ENCODE data around the gene VSIG4. TPM values are rescaled to one million over a fixed set of nuclear protein-coding genes. Genes with fewer than 3 reads are reported as not detected.

VSIG4 gene
- total RNA-seq, 1 donor from 2014 or later: 569 TPM

DNA sequence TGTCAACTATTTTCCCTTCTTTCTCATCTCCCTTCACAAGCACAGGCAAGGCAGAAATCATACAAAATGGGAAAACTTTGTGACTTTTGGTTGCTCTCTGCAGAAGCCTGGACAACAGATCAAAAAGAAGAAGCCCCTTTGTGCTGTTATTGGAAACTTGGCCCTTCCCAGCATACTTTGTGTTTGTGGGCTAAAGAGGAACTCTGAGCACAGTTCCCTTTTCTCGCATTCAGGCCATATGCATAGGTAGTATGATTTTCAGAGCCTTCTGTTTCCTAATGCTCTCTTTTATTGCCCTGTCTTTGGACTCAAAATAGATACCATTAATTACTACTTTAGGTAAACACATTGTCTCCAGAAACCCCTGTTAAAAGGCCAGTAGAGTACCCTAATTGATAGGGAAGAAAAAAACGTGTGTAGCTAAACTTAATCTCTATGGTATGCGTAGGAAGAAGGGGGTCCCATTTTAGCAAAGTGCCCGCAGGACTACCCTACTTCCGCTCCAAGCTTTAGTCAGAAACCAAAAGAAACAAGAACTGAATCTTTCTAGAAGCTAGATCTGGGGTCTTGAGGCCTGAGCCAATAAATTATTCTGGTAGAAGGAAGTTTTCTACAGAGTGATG lies 26.6 kb downstream of the VSIG4 start:
- Histone ChIP-seq H3K36me3 (no peaks in the 10 kb centered on the region), H3K27me3 (ENCODE audit: low read depth) (no peaks in the 10 kb centered on the region), H3K4me3 (no peak overlapping the region), H3K27ac (peak overlapping the region; percentile 66), H3K4me1 (no peaks in the 10 kb centered on the region), H3K9me3 (no peaks in the 10 kb centered on the region)
- no peak for TF ChIP-seq CTCF (IDR thresholded peaks at IDR 0.05)
- ATAC-seq (peak; percentile 51 to 55), DNase-seq (no peak)
- intact Hi-C loops (cut with DNase I): no loop called here

DNA sequence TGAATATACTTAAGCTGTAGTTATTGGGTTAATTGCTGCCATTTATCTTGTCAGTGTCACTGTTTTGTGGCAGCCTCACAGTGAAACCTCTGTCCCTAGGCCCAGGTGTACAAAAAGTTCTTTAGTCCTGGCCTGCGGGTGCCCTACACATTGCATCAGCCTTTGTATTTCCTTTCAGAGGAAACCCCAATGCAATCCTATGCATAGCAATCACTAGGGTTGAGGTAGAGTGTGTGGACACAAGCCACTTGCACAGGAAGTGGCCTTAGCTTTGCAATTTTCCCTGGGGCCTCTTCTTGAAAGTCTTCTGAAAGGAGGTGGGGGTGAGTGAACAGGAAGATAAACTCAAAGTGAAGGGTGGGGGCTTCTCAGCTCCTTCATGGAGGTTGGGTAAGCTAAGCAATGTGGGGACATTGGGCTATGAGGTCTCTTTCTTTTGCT lies 27.8 kb downstream of the VSIG4 start:
- H3K4me1 ChIP-seq: no peaks in the 10 kb centered on the region
- H3K27me3 ChIP-seq (ENCODE audit: low read depth): no peaks in the 10 kb centered on the region
- DNase-seq: no peak
- ATAC-seq: peak; percentile 46 to 74
- no peak for TF ChIP-seq CTCF (IDR thresholded peaks at IDR 0.05)
- no peak overlapping the region for H3K4me3 ChIP-seq
- peak overlapping the region; percentile 36 for H3K27ac ChIP-seq
- H3K36me3 ChIP-seq: no peaks in the 10 kb centered on the region
- intact Hi-C loops (cut with DNase I): no loop called here
- H3K9me3 ChIP-seq: no peaks in the 10 kb centered on the region

- Histone ChIP-seq H3K9me3 (no peaks in the 10 kb centered on the region), H3K36me3 (no peaks in the 10 kb centered on the region), H3K4me1 (peaks cover 8% of the 10 kb centered on the region), H3K4me3 (no peak overlapping the region), H3K27ac (no peak overlapping the region), H3K27me3 (ENCODE audit: low read depth) (no peaks in the 10 kb centered on the region)
- ATAC-seq (no peak), DNase-seq (no peak)
- TF ChIP-seq CTCF (IDR thresholded peaks at IDR 0.05): no peak
- intact Hi-C loops (cut with DNase I): no loop called here
Measured at GRCh38 chrX:66009231-66009845, 30.5 kb downstream of the VSIG4 start.

- Histone ChIP-seq H3K27ac (no peak overlapping the region), H3K36me3 (no peaks in the 10 kb centered on the region), H3K4me1 (peaks cover 8% of the 10 kb centered on the region), H3K4me3 (no peak overlapping the region), H3K27me3 (ENCODE audit: low read depth) (no peaks in the 10 kb centered on the region), H3K9me3 (no peaks in the 10 kb centered on the region)
- intact Hi-C loops (cut with DNase I): no loop called here
- DNase-seq (no peak), ATAC-seq (no peak)
- TF ChIP-seq CTCF (IDR thresholded peaks at IDR 0.05): no peak
Measured at GRCh38 chrX:66008328-66008970, 31.4 kb downstream of the VSIG4 start.

GRCh38 chrX:66007851-66008250 lies 32.0 kb downstream of the VSIG4 start:
- H3K27me3 ChIP-seq (ENCODE audit: low read depth): no peaks in the 10 kb centered on the region
- no peak for TF ChIP-seq CTCF (IDR thresholded peaks at IDR 0.05)
- DNase-seq: no peak
- H3K36me3 ChIP-seq: no peaks in the 10 kb centered on the region
- H3K4me3 ChIP-seq: no peak overlapping the region
- intact Hi-C loops (cut with DNase I): no loop called here
- no peak overlapping the region for H3K27ac ChIP-seq
- no peak for ATAC-seq
- H3K9me3 ChIP-seq: no peaks in the 10 kb centered on the region
- H3K4me1 ChIP-seq: peaks cover 8% of the 10 kb centered on the region

Data from lower lobe of right lung (tissue), 2 donors.